CD4-positive, alpha-beta T cell treated with Interleukin-10 for 1 hour (primary cell): ENCODE data around the gene SQSTM1.
"Not testable (repeated sequence)": the region's sequence is repeated elsewhere in the genome, so short reads cannot be mapped to it uniquely, and the experiment has no call there.

Experiments used
- DNase-seq: peaks from one replicate; pipeline ENCODE4 v3.0.0-alpha.2; 2020

The SQSTM1 gene

GRCh38 chr5:179827680-179828079 is 7.0 kb downstream of the SQSTM1 start:
- DNase-seq: no peak

- no peak for DNase-seq
These were observed 8.2 kb downstream of the SQSTM1 start for GRCh38 chr5:179828756-179829421.

- DNase-seq: no peak
These were observed 9.2 kb downstream of the SQSTM1 start for GRCh38 chr5:179829732-179830435.

- no peak for DNase-seq
These were observed 10.2 kb downstream of the SQSTM1 start for GRCh38 chr5:179830818-179831468.

- no peak for DNase-seq
These were observed 11.5 kb downstream of the SQSTM1 start for GRCh38 chr5:179832039-179832745.

GRCh38 chr5:179833056-179833708 is 12.5 kb downstream of the SQSTM1 start:
- DNase-seq: no peak

- DNase-seq: no peak
These were observed 13.0 kb downstream of the SQSTM1 start for GRCh38 chr5:179833709-179834070.

- DNase-seq: no peak
These were observed 13.4 kb downstream of the SQSTM1 start for GRCh38 chr5:179834120-179834519.

GRCh38 chr5:179834871-179835270 is 14.2 kb downstream of the SQSTM1 start:
- not testable (repeated sequence) for DNase-seq

GRCh38 chr5:179836225-179837019 is 15.7 kb downstream of the SQSTM1 start:
- peak; percentile 77 for DNase-seq

- DNase-seq: no peak
These were observed 16.6 kb downstream of the SQSTM1 start for GRCh38 chr5:179837076-179838011.

- no peak for DNase-seq
These were observed 18.9 kb downstream of the SQSTM1 start for GRCh38 chr5:179839328-179840256.

GRCh38 chr5:179840321-179840720 is 19.6 kb downstream of the SQSTM1 start:
- no peak for DNase-seq

GRCh38 chr5:179840766-179841165 is 20.1 kb downstream of the SQSTM1 start:
- DNase-seq: no peak

GRCh38 chr5:179841621-179842020 is 20.9 kb downstream of the SQSTM1 start:
- DNase-seq: no peak

GRCh38 chr5:179852993-179853547 is 32.4 kb downstream of the SQSTM1 start:
- DNase-seq: no peak

GRCh38 chr5:179854356-179854755 is 33.7 kb downstream of the SQSTM1 start:
- DNase-seq: no peak

- peak; percentile 52 for DNase-seq
These were observed 37.5 kb downstream of the SQSTM1 start for GRCh38 chr5:179858241-179858585.
